ENCODE data around the gene TMOD3. TPM values are rescaled to one million over a fixed set of nuclear protein-coding genes. Genes with fewer than 3 reads are reported as not detected.

TMOD3 gene
- 32.5 and 38.3 TPM in 2 replicates for total RNA-seq
- 26.3 and 27.2 TPM in 2 replicates for polyA plus RNA-seq

- H3K4me2 ChIP-seq, result peak within 1 kb of the TSS; percentile 73
- H3K4me3 ChIP-seq, result peak within 1 kb of the TSS; percentile 81
- H3K9me3 ChIP-seq (ENCODE audit: low read depth), result no peaks in the 10 kb centered on the region
- H3K79me2 ChIP-seq, result peaks cover 47% of the 10 kb centered on the region
- peak within 1 kb of the TSS; percentile 97 for H3K27ac ChIP-seq
- H3K9me2 ChIP-seq (replicated peaks; ENCODE audit: insufficient read depth), result no peaks in the 10 kb centered on the region
- no peaks in the 10 kb centered on the region for H3K36me3 ChIP-seq (replicated peaks; ENCODE audit: insufficient read depth, low read depth)
- DNase-seq (ENCODE audit: low spot score), result peak; percentile 95
- TF ChIP-seq EZH2 (IDR thresholded peaks at IDR 0.05; ENCODE audit: borderline replicate concordance) (no peak), CTCF (IDR thresholded peaks at IDR 0.05; ENCODE audit: poor library complexity) (no peak), EZH2phosphoT487 (IDR thresholded peaks at IDR 0.05; ENCODE audit: low read depth, severe bottlenecking, unreplicated experiment) (no peak)
- peaks cover 29% of the 10 kb centered on the region for H4K20me1 ChIP-seq (ENCODE audit: insufficient read depth, poor library complexity, severe bottlenecking)
- 3% methylated on average over 71 of the region's 89 CpGs for WGBS (ENCODE audit: low lambda C conversion rate, missing lambda C conversion rate)
- peak within 1 kb of the TSS; percentile 80 for H2AFZ ChIP-seq
- no peaks in the 10 kb centered on the region for H3K27me3 ChIP-seq
- H3K4me1 ChIP-seq (ENCODE audit: insufficient read depth), result no peaks in the 10 kb centered on the region
Observed at GRCh38 chr15:51829376-51830275, at the start of gene TMOD3. TMOD3 (plus strand) TSS chr15:51829653; CDS start chr15:51862885, 33,232 bp downstream.

GRCh38 chr15:51780636-51781035 is 48.8 kb upstream of the TMOD3 start:
- Histone ChIP-seq H2AFZ (no peak overlapping the region), H3K9me3 (ENCODE audit: low read depth) (no peaks in the 10 kb centered on the region), H3K4me2 (no peak overlapping the region), H3K9me2 (replicated peaks; ENCODE audit: insufficient read depth) (no peaks in the 10 kb centered on the region), H3K36me3 (replicated peaks; ENCODE audit: insufficient read depth, low read depth) (no peaks in the 10 kb centered on the region), H3K79me2 (no peaks in the 10 kb centered on the region), H4K20me1 (ENCODE audit: insufficient read depth, poor library complexity, severe bottlenecking) (no peaks in the 10 kb centered on the region), H3K27ac (no peak overlapping the region), H3K27me3 (no peaks in the 10 kb centered on the region), H3K4me3 (no peak overlapping the region), H3K4me1 (ENCODE audit: insufficient read depth) (no peaks in the 10 kb centered on the region)
- WGBS (ENCODE audit: low lambda C conversion rate, missing lambda C conversion rate), result 70% methylated on average over 1 of the region's 1 CpG
- no peak for TF ChIP-seq EZH2 (IDR thresholded peaks at IDR 0.05; ENCODE audit: borderline replicate concordance)
- no peak for TF ChIP-seq EZH2phosphoT487 (IDR thresholded peaks at IDR 0.05; ENCODE audit: low read depth, severe bottlenecking, unreplicated experiment)
- TF ChIP-seq CTCF (IDR thresholded peaks at IDR 0.05; ENCODE audit: poor library complexity), result no peak
- DNase-seq (ENCODE audit: low spot score), result no peak

GRCh38 chr15:51781506-51781905 is 47.9 kb upstream of the TMOD3 start:
- Histone ChIP-seq H3K4me1 (ENCODE audit: insufficient read depth) (no peaks in the 10 kb centered on the region), H3K4me3 (no peak overlapping the region), H4K20me1 (ENCODE audit: insufficient read depth, poor library complexity, severe bottlenecking) (no peaks in the 10 kb centered on the region), H3K9me3 (ENCODE audit: low read depth) (no peaks in the 10 kb centered on the region), H3K9me2 (replicated peaks; ENCODE audit: insufficient read depth) (no peaks in the 10 kb centered on the region), H3K4me2 (no peak overlapping the region), H3K79me2 (no peaks in the 10 kb centered on the region), H2AFZ (no peak overlapping the region), H3K36me3 (replicated peaks; ENCODE audit: insufficient read depth, low read depth) (no peaks in the 10 kb centered on the region), H3K27ac (no peak overlapping the region), H3K27me3 (no peaks in the 10 kb centered on the region)
- TF ChIP-seq CTCF (IDR thresholded peaks at IDR 0.05; ENCODE audit: poor library complexity), result no peak
- TF ChIP-seq EZH2 (IDR thresholded peaks at IDR 0.05; ENCODE audit: borderline replicate concordance), result no peak
- no peak for TF ChIP-seq EZH2phosphoT487 (IDR thresholded peaks at IDR 0.05; ENCODE audit: low read depth, severe bottlenecking, unreplicated experiment)
- 89% methylated on average over 2 of the region's 2 CpGs for WGBS (ENCODE audit: low lambda C conversion rate, missing lambda C conversion rate)
- DNase-seq (ENCODE audit: low spot score), result no peak
